Epithelial cell of proximal tubule (primary cell): ENCODE data around the gene ZNF667. TPM values are rescaled to one million over a fixed set of nuclear protein-coding genes. Genes with fewer than 3 reads are reported as not detected.
A peak's percentile ranks its signal among the peaks of the same experiment; 100 is the strongest.

ENCODE experiments used
- DNase-seq: peaks from one replicate; pipeline ENCODE4 v3.0.0-alpha.2; 2011; ENCODE audit warnings: low read depth
- H3K4me3 ChIP-seq: 2 replicates; pipeline ENCODE4 v1.5.1; 2011; ENCODE audit warnings: low read depth, mild to moderate bottlenecking, low read length
- CTCF ChIP-seq: conservative IDR thresholded peaks from 2 replicates; pipeline ENCODE4 v1.5.1; 2012; ENCODE audit warnings: low read depth, mild to moderate bottlenecking, low read length
- total RNA-seq: library from RNA; depleted of rRNA; stranded (reverse); fragments of >200 nt; gene quantifications from 2 replicates; pipeline ENCODE4 v1.2.3, GENCODE V29; 2015

Gene ZNF667
- total RNA-seq, 1 donor from 2014 or later: 6.1 TPM

- peak within 1 kb of the TSS; percentile 74 for H3K4me3 ChIP-seq
- DNase-seq: peak; percentile 65
- peak; percentile 78 for TF ChIP-seq CTCF
Measured at GRCh38 chr19:56393119-56394012, 83.8 kb downstream of the ZNF667 start, which contains the start of gene ZNF582. Gene ZNF582 (minus strand): TSS chr19:56393534. CDS start chr19:56391752, 1,782 bp downstream.

Other genes starting within 250 kb of the ZNF667 start
- not detected in 2 replicates for gene EDDM13, start 204.6 kb downstream of the ZNF667 start, total RNA-seq
- gene ZSCAN5A, start 162.5 kb downstream of the ZNF667 start, total RNA-seq: 1.4 and 5.4 TPM in 2 replicates
- 1.6 and 2.5 TPM in 2 replicates for gene ZNF582, start 83.8 kb downstream of the ZNF667 start, total RNA-seq
- 0.75 and 2.7 TPM in 2 replicates for gene ZNF583, start 73.0 kb downstream of the ZNF667 start, total RNA-seq
- gene ZNF471, start 30.5 kb upstream of the ZNF667 start, total RNA-seq: 0.69 and 1.0 TPM in 2 replicates
- 7.9 and 12.2 TPM in 2 replicates for gene ZFP28, start 61.6 kb upstream of the ZNF667 start, total RNA-seq
- gene ZNF470, start 90.1 kb upstream of the ZNF667 start, total RNA-seq: 1.2 and 3.1 TPM in 2 replicates
- 6.7 and 8.8 TPM in 2 replicates for gene ZNF71, start 118.0 kb upstream of the ZNF667 start, total RNA-seq
- gene SMIM17, start 165.8 kb upstream of the ZNF667 start, total RNA-seq: 0.07 TPM in 1 of 2 replicates, not detected in the other
- 2.4 and 4.6 TPM in 2 replicates for gene ZNF835, start 194.4 kb upstream of the ZNF667 start, total RNA-seq